Measurements from ENCODE around the gene CEP85. TPM values are rescaled to one million over a fixed set of nuclear protein-coding genes. Genes with fewer than 3 reads are reported as not detected.
A peak's percentile ranks its signal among the peaks of the same experiment; 100 is the strongest.

The CEP85 gene
- total RNA-seq, 1 experiment from 2014 or later = 34.5 TPM

GRCh38 chr1:26277719-26278118 lies 43.7 kb downstream of the CEP85 start:
- DNase-seq (ENCODE audit: low read depth) = no peak

- peak; percentile 78 for DNase-seq (ENCODE audit: low read depth)
Observed at GRCh38 chr1:26278303-26278702, 44.3 kb downstream of the CEP85 start.

GRCh38 chr1:26278724-26279455 lies 44.9 kb downstream of the CEP85 start:
- peak; percentile 81 for DNase-seq (ENCODE audit: low read depth)

- peak; percentile 95 for DNase-seq (ENCODE audit: low read depth)
Observed at GRCh38 chr1:26279456-26280332, 45.7 kb downstream of the CEP85 start, which contains the start of gene SH3BGRL3. Gene SH3BGRL3, plus strand, starts transcription at chr1:26280086. Its CDS starts 70 bp downstream, at chr1:26280156.

GRCh38 chr1:26280333-26281042 lies 46.5 kb downstream of the CEP85 start:
- peak; percentile 83 for DNase-seq (ENCODE audit: low read depth)

- no peak for DNase-seq (ENCODE audit: low read depth)
Observed at GRCh38 chr1:26281091-26281958, 47.3 kb downstream of the CEP85 start.

GRCh38 chr1:26281971-26282370 lies 48.0 kb downstream of the CEP85 start:
- no peak for DNase-seq (ENCODE audit: low read depth)

- DNase-seq (ENCODE audit: low read depth) = no peak
Observed at GRCh38 chr1:26282401-26282918, 48.5 kb downstream of the CEP85 start.

- no peak for DNase-seq (ENCODE audit: low read depth)
Observed at GRCh38 chr1:26283279-26283853, 49.4 kb downstream of the CEP85 start.

- DNase-seq (ENCODE audit: low read depth) = no peak
Observed at GRCh38 chr1:26283871-26284596, 50.0 kb downstream of the CEP85 start.

- peak; percentile 99 for DNase-seq (ENCODE audit: low read depth)
Observed at GRCh38 chr1:26284597-26285347, 50.8 kb downstream of the CEP85 start.

GRCh38 chr1:26285366-26286063 lies 51.5 kb downstream of the CEP85 start:
- peak; percentile 52 for DNase-seq (ENCODE audit: low read depth)

GRCh38 chr1:26286064-26286416 lies 52.0 kb downstream of the CEP85 start:
- no peak for DNase-seq (ENCODE audit: low read depth)

- DNase-seq (ENCODE audit: low read depth) = no peak
Observed at GRCh38 chr1:26287033-26287711, 53.2 kb downstream of the CEP85 start.

- no peak for DNase-seq (ENCODE audit: low read depth)
Observed at GRCh38 chr1:26287811-26288210, 53.8 kb downstream of the CEP85 start.

GRCh38 chr1:26288311-26288941 lies 54.4 kb downstream of the CEP85 start:
- peak; percentile 69 for DNase-seq (ENCODE audit: low read depth)
